ENCODE data around the gene SCN5A.

- TF ChIP-seq RAD21 (IDR thresholded peaks at IDR 0.05; ENCODE audit: low read depth) = no peak
- no peak for TF ChIP-seq EP300 (IDR thresholded peaks at IDR 0.05; ENCODE audit: borderline replicate concordance)
- no peak for TF ChIP-seq TAF1 (IDR thresholded peaks at IDR 0.05; ENCODE audit: low read depth)
- TF ChIP-seq, protein P1, sequence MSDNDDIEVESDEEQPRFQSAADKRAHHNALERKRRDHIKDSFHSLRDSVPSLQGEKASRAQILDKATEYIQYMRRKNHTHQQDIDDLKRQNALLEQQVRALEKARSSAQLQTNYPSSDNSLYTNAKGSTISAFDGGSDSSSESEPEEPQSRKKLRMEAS (IDR thresholded peaks at IDR 0.05) = no peak
- no peak for TF ChIP-seq CEBPB (IDR thresholded peaks at IDR 0.05)
- no peak for TF ChIP-seq TCF12 (IDR thresholded peaks at IDR 0.05; ENCODE audit: low read depth)
- no peak for TF ChIP-seq YY1 (IDR thresholded peaks at IDR 0.05; ENCODE audit: low read depth)
- TF ChIP-seq, protein P2, sequence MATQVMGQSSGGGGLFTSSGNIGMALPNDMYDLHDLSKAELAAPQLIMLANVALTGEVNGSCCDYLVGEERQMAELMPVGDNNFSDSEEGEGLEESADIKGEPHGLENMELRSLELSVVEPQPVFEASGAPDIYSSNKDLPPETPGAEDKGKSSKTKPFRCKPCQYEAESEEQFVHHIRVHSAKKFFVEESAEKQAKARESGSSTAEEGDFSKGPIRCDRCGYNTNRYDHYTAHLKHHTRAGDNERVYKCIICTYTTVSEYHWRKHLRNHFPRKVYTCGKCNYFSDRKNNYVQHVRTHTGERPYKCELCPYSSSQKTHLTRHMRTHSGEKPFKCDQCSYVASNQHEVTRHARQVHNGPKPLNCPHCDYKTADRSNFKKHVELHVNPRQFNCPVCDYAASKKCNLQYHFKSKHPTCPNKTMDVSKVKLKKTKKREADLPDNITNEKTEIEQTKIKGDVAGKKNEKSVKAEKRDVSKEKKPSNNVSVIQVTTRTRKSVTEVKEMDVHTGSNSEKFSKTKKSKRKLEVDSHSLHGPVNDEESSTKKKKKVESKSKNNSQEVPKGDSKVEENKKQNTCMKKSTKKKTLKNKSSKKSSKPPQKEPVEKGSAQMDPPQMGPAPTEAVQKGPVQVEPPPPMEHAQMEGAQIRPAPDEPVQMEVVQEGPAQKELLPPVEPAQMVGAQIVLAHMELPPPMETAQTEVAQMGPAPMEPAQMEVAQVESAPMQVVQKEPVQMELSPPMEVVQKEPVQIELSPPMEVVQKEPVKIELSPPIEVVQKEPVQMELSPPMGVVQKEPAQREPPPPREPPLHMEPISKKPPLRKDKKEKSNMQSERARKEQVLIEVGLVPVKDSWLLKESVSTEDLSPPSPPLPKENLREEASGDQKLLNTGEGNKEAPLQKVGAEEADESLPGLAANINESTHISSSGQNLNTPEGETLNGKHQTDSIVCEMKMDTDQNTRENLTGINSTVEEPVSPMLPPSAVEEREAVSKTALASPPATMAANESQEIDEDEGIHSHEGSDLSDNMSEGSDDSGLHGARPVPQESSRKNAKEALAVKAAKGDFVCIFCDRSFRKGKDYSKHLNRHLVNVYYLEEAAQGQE (IDR thresholded peaks at IDR 0.05; ENCODE audit: low read depth) = no peak
- TF ChIP-seq CREB1 (IDR thresholded peaks at IDR 0.05; ENCODE audit: low read depth) = no peak
- no peak for TF ChIP-seq FOXM1 (IDR thresholded peaks at IDR 0.05; ENCODE audit: borderline replicate concordance, low read depth)
- no peak for TF ChIP-seq NFIC (IDR thresholded peaks at IDR 0.05)
- no peak for TF ChIP-seq ZBTB7A (IDR thresholded peaks at IDR 0.05; ENCODE audit: low read depth)
- no peak for TF ChIP-seq USF1 (IDR thresholded peaks at IDR 0.05)
Observed at GRCh38 chr3:38587548-38588131, 61.8 kb downstream of the SCN5A start.

Data from Ishikawa (cell line).